Activated T-helper 1 cell treated with anti-CD3 and anti-CD28 coated beads, Interleukin-2, amount 50 U/mL, for 16 hours (primary cell): Measurements from ENCODE around the gene AUTS2.

ENCODE experiments used
- DNase-seq, 2 donors: peaks; one replicate each; pipeline ENCODE4 v3.0.0-alpha.2; 2020; ENCODE audit warnings: low read depth in 1 of 2, low spot score in 1 of 2

The AUTS2 gene

DNA sequence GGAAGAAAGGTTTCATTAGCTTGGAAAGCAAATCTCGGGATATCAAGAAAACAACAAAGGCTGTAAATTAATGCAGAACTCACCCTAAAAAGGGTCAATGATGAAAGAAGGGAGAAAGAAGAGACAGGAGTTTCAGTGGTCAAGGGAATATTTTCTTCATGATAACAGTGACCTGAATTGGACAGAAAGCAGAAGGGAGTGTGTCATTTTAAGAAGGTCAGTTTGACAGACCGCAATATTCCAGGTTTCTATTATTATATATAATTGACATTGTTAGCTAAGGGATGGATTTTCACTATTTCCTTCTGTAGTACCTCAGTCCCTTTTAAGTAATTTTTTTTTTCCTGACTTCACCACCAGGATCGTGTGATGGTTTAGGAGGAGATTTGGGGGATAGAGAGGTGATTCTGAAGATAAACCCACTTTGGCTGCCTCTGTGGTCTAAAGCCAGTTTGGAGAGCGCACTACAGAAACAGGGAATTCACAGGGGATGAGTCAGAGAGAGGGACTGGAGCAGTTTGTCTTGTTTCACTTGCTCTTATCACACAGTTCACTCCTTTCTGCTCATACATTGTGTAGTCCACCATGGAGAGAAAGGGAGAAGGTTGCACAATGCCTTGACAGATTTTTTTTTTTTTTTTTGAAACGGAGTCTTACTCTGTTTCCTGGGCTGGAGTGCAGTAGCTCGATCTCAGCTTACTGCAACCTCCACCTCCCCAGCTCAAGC is 417.9 kb downstream of the AUTS2 start:
- no peak for DNase-seq

DNA sequence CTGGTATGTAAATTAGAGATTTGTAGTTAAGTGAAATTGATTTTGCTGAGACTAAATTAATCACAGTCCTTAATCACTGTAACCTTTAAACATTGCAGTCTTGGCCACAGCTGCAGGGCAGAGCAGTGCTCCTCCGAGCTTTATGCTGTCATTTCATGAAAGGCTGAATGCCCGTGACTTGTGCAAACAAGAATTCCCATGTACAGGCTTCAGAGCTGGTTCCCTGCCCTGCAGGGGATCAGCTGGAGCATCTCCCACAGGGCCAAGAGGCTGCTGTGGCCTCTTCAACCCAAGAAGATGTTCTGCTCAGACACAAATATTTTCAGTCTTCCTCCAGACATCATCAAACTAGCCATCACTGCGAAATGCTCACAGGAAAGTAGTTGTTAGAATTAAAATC is 419.1 kb downstream of the AUTS2 start:
- DNase-seq, result no peak

DNA sequence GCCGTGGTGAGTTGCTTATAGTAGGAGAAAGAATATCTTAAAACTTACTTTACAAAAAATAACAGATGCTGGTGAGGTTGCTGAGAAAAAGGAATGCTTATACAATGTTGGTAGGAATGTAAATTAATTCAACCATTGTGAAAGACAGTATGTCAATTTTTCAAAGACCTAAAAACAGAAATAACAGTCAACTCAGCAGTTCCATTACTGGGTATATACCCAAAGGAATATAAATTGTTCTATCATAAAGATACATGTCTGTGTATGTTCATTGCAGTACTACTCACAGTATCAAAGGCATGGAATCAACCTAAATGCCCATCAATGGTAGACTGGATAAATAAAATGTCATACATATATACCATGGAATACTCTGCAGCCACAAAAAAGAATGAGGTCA is 420.4 kb downstream of the AUTS2 start:
- DNase-seq, result no peak

DNA sequence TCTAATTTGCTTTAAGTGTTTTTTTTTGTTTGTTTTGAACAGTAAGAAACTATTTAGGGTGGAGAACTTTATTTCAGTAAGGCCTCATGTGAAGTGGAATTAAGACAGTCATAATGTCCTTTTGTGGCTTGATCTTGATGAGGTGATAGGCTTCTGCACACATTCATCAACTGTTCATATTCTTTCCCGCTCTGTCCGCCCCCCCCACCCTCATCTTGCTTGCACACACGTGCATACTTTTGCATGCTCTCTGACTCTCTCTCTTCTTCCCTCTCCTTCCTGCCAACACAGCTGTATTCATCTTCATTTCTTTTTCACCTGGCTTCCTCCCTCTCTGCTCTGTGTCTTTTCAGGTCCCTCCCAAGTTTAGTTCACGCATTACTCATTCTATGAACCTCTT is 429.6 kb downstream of the AUTS2 start:
- no peak for DNase-seq

DNA sequence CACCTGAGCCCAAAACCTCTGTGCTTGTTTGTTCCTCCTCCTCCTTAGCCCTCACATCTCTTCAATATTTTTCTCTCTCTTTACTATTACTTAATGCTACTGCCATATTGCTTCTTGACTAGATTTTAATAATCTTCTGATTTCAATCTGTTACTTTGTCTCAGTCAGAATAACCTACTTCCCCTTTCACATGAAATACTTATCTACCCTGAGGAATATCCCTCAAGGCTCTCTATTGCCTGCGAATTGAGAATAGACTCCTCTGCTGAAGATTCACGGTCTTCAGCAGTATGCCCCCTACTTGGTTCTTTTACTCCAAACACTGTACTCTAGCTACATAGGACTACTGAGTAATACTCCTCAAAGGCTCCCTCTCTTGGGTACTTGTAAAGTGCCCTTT is 430.3 kb downstream of the AUTS2 start:
- no peak for DNase-seq

DNA sequence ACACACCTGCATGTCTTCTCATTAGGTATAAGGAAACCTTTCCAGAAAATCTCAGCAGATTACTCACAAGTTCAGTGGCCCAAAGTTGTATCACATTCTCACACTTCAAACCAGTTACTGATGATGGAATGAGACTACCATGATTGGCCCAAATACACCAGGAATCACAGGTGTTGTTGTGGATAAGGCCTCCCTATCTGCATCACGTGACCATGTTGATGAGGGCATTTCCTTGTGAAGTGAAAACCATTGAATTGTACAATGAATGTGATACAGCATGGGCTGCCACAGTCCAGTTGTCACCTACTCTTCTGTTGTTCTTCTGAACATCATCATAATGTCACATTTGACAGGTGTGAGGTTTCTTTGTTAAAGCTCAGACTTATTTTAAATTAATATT is 431.7 kb downstream of the AUTS2 start:
- no peak for DNase-seq

DNA sequence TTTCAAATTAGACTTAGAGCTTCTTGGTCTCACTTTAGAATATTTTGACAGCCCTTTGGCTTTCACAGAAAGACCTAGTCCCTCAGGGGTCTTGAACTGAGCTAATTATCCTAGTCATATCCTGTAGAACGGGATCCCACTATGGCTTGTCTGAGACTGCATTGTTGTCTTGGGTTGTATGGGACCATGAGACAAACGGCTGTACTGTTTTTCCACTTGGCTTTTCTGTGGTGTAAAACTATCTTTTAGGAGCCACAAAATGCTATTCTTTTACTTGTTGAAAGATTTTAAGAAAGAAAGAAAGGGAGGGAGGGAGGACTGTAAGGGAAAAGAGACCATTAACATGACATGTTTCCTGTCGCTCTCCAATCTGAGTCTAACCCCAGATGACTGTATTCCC is 432.5 kb downstream of the AUTS2 start:
- no peak for DNase-seq

DNA sequence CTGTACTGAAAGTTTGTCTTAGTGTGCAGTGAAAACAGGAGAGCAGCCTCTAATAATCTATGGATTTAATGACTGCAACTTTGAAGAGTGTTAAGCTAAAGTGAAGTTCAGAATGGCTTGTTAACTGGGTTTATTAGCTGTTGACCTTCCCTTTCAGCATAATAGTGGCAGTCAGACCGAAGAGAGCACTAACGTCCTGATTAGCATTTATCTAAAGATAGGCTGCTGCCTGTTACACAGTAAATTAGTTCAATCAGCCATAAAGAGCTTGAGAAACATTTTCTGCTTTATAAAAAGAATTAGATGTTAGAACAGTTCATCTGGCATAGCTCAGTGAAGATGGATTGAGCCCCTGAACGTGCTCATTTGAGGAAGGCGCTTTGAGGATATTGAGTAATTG is 433.0 kb downstream of the AUTS2 start:
- DNase-seq, result no peak

DNA sequence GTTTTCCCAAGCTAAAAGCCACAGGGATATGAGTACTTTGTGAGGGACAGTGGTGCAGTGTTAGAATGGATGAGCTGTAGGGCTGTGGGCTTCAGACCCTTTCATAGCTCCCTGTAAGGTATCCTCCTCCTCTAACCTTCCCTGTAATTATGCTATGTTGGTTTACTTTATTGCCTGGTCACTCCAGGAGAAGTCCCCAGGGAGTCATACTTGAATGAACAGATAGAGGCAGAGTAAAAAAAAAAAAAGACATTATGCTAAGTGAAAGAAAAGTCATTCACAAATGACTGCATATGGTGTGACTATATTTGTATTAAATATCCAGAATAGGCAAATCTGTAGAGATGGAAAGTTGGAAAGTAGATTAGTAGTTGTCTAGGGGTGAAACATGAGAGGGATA is 434.4 kb downstream of the AUTS2 start:
- no peak for DNase-seq

DNA sequence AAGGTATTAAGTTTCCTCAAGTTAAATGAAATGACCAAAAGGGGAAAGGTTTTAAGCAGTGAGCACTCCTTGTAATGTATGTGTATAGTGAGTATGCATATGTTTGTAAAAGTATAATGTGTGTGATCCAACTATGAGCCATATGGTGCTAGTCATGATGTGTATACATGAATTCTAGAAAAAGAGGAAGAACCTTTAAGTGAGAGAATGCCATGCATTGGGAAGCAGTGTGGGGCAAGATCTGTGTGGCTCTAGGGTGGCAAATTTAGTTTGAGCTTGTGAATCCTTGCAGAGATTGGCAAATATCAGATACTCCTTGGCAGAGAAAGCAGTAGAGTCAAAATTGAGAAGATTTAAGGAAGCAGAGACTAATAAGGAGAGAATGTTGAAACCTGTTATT is 435.0 kb downstream of the AUTS2 start:
- no peak for DNase-seq

DNA sequence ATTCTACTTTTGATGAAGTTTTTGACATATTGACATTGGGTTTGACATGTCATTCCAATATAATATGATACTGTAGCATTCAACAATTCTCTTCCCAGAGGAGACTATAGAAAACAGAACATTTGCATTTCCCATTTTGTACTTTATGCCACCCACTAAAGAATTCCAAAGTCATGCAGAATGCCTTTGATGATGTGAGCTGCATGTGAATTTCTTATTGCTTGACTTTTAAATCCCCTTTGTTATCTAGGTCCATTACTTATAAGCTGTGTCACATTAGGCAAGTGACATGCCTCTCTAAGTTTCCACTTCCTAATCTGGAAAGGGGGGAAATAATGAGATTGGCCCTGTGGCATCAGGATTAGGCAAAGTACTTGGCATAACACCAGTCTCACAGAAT is 436.7 kb downstream of the AUTS2 start:
- DNase-seq, result no peak

DNA sequence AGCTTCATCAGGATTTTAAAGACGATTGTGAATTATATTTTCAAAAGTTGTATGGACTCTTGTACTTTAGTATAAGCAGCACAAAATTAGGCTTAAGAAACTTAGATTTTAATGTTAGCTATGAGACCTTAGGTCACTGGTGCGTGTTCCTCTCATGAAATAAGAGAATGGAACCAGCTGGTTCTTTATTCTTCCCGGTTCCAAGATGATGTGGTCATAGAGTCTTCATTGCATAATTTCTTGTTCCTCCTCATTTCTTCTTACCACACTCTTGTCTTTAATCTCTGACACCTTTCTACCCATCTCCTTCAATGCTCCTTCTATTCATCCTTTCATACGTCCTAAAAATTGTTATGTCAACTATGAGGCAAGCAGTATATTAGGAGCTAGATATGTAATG is 437.2 kb downstream of the AUTS2 start:
- no peak for DNase-seq

DNA sequence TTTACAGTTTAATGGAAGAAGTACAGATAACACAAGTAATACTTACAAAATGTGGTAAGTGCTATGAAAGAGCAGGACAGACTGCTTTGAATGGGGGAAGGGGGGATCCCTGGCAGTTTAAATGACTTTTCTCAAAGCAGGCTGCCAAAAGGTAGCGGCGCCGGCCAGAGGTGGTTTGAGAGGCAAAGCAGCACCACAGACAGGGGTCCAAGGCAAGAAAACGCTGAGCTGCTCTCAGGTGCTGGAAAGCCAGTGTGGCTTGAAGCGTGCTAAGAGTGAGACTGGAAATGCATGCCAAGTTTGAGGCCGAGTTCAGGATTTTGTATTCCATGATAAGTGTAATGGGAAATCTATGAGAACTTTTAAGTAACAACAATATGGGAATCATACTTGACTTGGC is 437.7 kb downstream of the AUTS2 start:
- DNase-seq, result no peak

DNA sequence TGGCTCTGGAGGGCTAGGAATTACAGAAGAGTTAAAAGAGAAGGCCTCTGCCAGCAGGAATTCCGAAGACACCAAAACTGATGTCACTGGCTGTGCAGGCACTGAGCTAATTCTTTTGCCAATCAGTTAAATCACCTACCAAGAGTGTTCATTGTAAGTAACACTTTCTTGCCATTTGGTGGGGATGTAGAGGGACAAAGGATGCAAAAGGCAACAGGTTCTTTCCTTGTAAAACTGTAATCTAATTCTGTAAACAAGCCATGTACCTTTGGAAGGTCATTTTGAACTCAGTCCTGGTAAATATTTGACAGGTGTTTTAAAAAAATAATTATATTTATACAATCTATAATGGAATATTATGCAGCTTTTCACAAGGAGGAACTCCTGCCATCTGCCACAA is 438.4 kb downstream of the AUTS2 start:
- DNase-seq, result no peak

DNA sequence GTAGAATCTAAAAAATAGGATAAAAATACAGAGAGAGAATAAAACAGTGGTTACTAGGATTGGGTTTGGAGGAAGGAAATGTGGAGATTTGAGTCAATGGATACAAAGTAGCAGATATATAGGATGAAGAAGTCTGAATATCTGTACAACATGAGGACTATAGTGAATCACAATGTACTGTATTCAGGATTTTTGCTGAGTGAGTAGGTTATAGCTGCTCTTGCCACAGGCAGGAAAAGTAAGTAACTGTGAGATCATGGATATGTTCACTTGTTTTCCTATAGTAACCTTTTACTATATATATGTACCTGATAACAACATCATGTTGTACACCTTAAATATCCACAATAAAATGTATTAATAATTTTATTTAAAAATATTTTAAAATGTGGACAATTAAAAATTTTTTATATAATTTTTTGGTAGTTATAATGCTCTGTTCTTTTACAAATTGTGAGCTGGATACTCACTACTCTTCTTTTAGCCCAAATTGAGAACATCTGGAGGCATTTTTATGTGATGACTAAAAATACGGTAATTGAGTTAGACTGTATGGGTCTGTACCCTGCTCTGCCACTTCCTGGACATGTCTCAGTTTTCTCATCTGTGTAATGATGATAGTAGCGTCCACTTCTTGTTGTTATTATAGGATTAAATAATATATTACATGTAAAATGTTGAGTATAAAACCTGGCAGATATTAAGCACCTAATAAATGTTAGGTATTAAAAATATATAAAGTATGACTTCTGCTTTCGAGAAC is 439.1 kb downstream of the AUTS2 start:
- no peak for DNase-seq

DNA sequence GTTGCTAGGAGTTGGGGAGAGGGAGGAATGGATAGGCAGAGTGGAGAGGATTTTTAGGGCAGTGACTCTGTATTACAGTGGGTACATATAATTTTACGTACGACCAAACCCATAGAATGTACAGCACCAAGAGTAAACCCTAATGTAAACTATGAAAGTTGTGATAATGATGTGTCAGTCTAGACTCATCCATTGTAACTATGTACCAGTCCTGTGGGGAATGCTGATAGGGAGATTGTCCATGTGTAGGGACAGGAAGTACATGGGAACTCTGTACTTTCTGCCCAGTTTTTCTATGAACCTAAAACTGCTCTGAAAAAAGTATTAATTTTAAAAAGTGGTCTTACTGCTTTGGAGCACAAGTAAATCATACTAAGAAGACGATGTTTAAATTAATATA is 441.8 kb downstream of the AUTS2 start:
- no peak for DNase-seq

DNA sequence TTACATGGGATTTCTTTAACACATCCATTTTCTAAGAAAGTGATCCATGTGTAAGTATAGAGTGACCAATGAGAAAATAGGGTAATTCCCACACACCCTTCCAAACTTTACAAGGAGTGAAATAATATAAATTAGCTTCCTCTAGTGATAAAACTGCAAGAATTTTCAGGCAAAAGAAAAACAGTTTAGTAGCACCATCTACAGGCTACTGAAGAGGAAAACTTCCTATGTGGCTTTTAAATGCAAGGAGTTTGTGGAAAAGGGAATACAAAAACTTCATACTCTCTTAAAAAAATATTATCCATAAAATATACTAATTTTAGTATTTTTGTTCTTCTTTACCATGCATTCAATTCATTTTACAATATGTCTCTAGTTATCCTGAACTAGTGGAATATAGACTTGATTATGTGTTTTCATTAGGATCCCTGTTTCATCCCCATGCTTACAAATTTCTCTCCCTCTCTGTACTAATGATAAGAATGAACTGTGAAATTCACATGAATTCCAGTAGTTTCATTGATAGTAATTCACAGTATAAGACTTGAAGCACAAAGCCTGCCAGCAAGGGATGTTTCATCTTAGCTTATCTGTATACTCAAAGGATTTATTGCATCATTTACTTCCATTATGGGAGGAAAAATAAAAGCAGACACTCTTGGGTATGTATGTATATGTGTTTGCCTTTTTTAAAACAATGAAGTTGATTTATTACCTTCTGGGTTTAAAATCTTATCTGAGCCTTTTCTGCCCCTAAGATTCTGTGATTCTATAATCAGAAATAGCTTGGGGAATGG is 442.9 kb downstream of the AUTS2 start:
- no peak for DNase-seq

DNA sequence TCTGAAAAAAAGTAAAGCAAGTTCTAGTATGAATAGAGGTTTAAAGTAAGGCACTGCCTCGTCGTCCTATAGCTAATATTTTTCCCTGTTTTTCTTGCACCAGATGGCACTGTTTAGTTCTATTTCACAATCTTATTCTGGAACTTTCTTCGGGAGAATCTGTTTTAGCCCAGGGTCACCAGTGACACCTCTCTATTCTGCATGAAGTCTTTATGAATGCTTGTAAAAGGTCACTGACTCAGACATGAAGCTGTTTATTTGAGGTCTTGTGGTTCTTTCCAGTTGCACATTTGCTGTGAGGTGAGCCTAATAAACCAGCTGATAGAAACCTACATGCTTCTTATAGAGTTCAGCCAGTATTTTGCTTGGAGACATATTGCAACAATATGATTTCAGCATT is 444.3 kb downstream of the AUTS2 start:
- DNase-seq, result no peak

DNA sequence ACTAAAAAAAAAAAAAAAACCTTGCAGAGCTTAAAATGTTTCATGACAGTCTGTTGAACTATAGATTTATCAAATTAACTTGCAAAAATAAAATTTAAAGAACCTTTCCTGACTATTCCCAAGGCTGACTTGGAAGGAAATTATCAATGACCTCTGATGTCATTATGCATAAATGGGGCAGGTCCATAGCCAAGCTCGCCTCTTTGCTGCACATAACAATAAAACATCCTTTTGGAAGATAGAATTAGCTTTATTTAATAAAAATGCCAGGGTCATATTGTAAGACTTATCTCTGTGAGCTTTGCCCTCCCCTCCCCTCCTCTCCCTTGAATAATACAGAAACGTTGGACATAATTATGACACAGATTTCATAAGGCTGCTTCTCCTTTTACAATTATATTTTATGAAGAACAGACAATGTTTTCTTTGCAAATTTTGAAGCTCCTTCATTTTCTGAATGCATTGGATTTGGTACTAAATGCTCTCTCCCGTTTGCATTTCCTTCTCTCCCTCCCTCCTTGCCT is 444.8 kb downstream of the AUTS2 start:
- no peak for DNase-seq

DNA sequence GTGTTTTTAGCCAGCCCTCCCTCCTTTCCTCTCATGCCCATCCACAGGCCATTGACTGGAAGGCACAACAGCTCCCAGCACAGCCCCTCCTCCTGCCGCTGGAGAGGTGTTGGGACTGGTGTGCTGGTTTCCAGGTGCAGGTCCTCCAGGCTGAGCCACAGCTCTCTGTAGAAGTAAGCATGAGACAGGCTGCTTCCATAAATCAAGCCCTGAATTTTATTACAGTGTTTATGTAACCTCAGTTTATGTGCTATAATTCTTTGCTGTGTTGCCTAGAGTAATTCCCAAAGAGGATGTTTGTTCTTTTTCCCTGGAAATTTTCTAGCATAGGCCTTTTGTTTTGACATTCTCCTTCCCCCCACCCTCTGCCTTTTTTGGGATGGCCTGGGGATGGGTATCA is 445.8 kb downstream of the AUTS2 start:
- DNase-seq, result no peak

DNA sequence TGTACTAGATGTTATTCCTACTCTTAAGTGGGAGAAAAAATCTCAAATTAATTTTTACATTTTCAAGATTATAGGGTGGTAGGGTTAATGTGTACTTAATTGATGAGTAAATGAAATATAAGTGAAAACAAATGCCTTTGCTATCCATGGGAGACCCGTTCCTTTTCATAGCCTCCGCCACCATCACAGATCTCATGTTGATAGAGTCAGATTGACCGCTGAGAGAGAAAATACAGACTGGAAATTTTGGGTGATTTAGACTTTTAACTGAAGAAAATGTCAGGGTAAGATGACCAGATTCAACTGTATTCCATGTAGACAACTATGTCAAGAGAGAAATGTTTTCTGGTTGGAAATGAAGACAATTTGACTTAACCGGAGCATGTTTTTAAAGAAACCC is 446.2 kb downstream of the AUTS2 start:
- no peak for DNase-seq

DNA sequence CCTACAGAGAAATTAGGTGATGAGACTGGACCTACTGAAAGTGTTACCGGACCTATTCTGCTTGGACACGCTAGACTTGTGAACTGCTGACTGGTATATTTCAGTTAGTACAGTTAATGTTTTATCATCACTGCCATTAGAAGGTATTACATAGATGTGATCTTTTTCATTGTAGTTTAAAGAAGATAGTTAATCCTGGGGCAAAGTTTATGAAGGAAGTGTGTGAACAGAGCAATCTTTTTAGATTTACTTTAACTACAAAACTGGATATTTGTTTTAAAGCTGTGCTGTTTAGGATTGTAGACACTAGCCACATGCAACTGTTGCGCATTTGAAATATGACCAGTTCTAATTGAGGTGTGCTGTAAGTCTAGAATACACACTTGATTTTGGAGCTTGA is 446.7 kb downstream of the AUTS2 start:
- no peak for DNase-seq
